T-cell (primary cell): Measurements from ENCODE around the gene TFB1M. TPM values are rescaled to one million over a fixed set of nuclear protein-coding genes. Genes with fewer than 3 reads are reported as not detected.
A peak's percentile ranks its signal among the peaks of the same experiment; 100 is the strongest.

Source experiments
- ATAC-seq, 4 experiments: fragments of 200-7000 bp in 3 of 4; fragments of 150-1000 bp in 1 of 4; cut with Tn5 transposase; replicated peaks in 1 of 4; 1 replicate in 3 of 4; 2 replicates in 1 of 4; pipeline ENCODE4 v1.10.0; 2021; ENCODE audit warnings: moderate library complexity in 3 of 4, mild to moderate bottlenecking in 2 of 4, moderate number of reproducible peaks in 1 of 4
- CTCF ChIA-PET, 2 donors: fragments of 300-600 bp; sonication (Branson Sonifier 250); formaldehyde crosslinking; loops; one replicate each; lab custom pipeline; 2022; ENCODE audit warnings: antibody characterized with exemption in 2 of 2; lab: Charles Lee
- POLR2A ChIA-PET, 2 donors: fragments of 300-600 bp; sonication (Branson Sonifier 250); formaldehyde crosslinking; loops; one replicate each; lab custom pipeline; 2022; ENCODE audit warnings: antibody characterized with exemption in 2 of 2; lab: Charles Lee
- DNase-seq, 35 experiments: peaks; one replicate each; pipeline versions ENCODE4 v3.0.0 to v3.0.0-alpha.2; 2013 to 2023
- H3K27ac ChIP-seq: one replicate; pipeline ENCODE4 v1.5.1; 2013; ENCODE audit warnings: low read length
- H3K27me3 ChIP-seq, 2 experiments: replicated peaks in 1 of 2; 1 replicate in 1 of 2; 2 replicates in 1 of 2; pipeline versions ENCODE4 v1.6.1 to v1.7.0; 2013; ENCODE audit warnings: low read length in 1 of 2, mixed read lengths in 1 of 2; ENCODE audit not compliant: control insufficient read depth in 2 of 2, insufficient read depth in 2 of 2; ENCODE audit errors: extremely low read depth in 1 of 2
- H3K36me3 ChIP-seq, 2 donors: 1 replicate in 1 of 2; 2 replicates in 1 of 2; pipeline versions ENCODE4 v1.6.1 to v1.7.0; 2013; ENCODE audit warnings: low read length in 1 of 2; ENCODE audit not compliant: control insufficient read depth in 2 of 2, insufficient read depth in 1 of 2; ENCODE audit errors: extremely low read depth in 1 of 2
- H3K4me1 ChIP-seq, 2 experiments: 1 replicate in 1 of 2; 2 replicates in 1 of 2; pipeline versions ENCODE4 v1.6.1 to v1.7.0; 2013; ENCODE audit warnings: low read length in 2 of 2, mixed read lengths in 1 of 2; ENCODE audit not compliant: insufficient read depth in 2 of 2, control insufficient read depth in 1 of 2; ENCODE audit errors: extremely low read depth in 1 of 2
- H3K4me3 ChIP-seq, 2 donors: 1 replicate in 1 of 2; 2 replicates in 1 of 2; pipeline versions ENCODE4 v1.5.1 to v1.7.0; 2013; ENCODE audit warnings: mild to moderate bottlenecking in 2 of 2, low read length in 1 of 2, moderate library complexity in 1 of 2; ENCODE audit not compliant: control insufficient read depth in 1 of 2; ENCODE audit errors: extremely low read depth in 1 of 2
- H3K9me3 ChIP-seq: 2 replicates; pipeline ENCODE4 v1.7.0; 2013
- H3K27ac Mint-ChIP-seq, 2 donors: one replicate each; pipeline ENCODE4 v1.8.0; 2020 to 2021; ENCODE audit warnings: mild to moderate bottlenecking in 2 of 2, mixed read lengths in 2 of 2
- H3K27me3 Mint-ChIP-seq, 2 donors: one replicate each; pipeline ENCODE4 v1.8.0; 2021 to 2022; ENCODE audit warnings: mixed read lengths in 2 of 2
- H3K36me3 Mint-ChIP-seq: one replicate; pipeline ENCODE4 v1.8.0; 2021; ENCODE audit warnings: mixed read lengths
- H3K4me1 Mint-ChIP-seq, 3 donors: one replicate each; pipeline ENCODE4 v1.8.0; 2020 to 2022; ENCODE audit warnings: mixed read lengths in 3 of 3, mild to moderate bottlenecking in 1 of 3
- H3K4me3 Mint-ChIP-seq, 3 donors: one replicate each; pipeline ENCODE4 v1.8.0; 2020 to 2022; ENCODE audit warnings: mild to moderate bottlenecking in 3 of 3, mixed read lengths in 3 of 3, moderate library complexity in 3 of 3
- H3K9me3 Mint-ChIP-seq, 3 donors: one replicate each; pipeline ENCODE4 v1.8.0; 2020 to 2022; ENCODE audit warnings: mixed read lengths in 3 of 3
- WGBS: methylation state at CpG from one replicate; pipeline ENCODE4 v1.1.5; 2013; ENCODE audit warnings: missing lambda C conversion rate; ENCODE audit not compliant: insufficient coverage; 5-methylcytosine and 5-hydroxymethylcytosine counted together
- total RNA-seq, 35 experiments: library from RNA in 6 of 35; stranded (reverse) in 6 of 35; fragments of 120-200 nt in 1 of 35; gene quantifications; one replicate each; pipeline versions ENCODE4 v1.2.1 to v1.2.4 and lab custom pipeline; 2013 to 2026

Gene TFB1M
- total RNA-seq, 5 donors from 2014 or later (not counting 1 experiment from before 2014, with no cell fraction given): 19.9 to 31.1 (median 26.8) TPM

DNA sequence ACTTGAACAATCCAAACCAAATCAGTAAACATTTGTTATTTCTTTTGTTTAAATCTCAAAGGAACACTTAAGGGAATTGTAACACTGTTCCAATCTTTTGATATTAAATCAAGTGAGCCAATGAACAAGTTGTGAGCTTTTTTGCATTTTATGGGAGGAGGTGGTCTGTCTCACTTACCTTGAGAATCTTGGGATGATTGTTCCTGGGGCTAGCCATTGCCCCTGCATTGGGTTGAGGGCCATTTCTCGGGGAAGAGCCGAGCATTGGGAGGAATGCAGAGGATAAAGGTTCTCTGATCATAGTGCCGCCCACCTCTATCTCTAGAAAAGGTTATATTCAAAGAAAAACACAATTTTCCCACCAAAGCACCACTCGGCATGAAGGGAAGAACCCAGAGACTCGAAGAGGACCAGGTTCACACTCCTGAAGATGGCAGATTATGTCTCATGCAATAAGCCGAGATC lies 13.8 kb upstream of the TFB1M start:
- WGBS: 83% methylated on average over 3 of the region's 6 CpGs
- no peak for DNase-seq
- H3K9me3 Mint-ChIP-seq: no peaks in the 10 kb centered on the region
- Histone ChIP-seq H3K27ac (no peak overlapping the region), H3K4me1 (peaks cover 4 to 6% of the 10 kb centered on the region in 2 experiments), H3K9me3 (no peaks in the 10 kb centered on the region), H3K36me3 (no peaks in the 10 kb centered on the region), H3K4me3 (no peak overlapping the region), H3K27me3 (peaks cover 0 to 3% of the 10 kb centered on the region in 2 experiments)
- ChIA-PET POLR2A (interaction anchor here in 1 of 2 donors (0.7 kb wide), 1 partner anchor 11 kb away, joined by 3 read pairs; no protein-coding TSS in a partner anchor), CTCF (interaction anchor here (0.5 to 2.7 kb wide), 6 partner anchors 12 to 1800 kb away, joined by 3 to 32 read pairs (median 3); partner anchors contain the start of gene TFB1M (in 1 of the 2))
- H3K27me3 Mint-ChIP-seq: no peaks in the 10 kb centered on the region
- peak overlapping the region in 1 of 2 donors; percentile 2 for H3K27ac Mint-ChIP-seq
- ATAC-seq: peak in 1 of 4 experiments; percentile 29
- no peak overlapping the region for H3K4me3 Mint-ChIP-seq
- no peaks in the 10 kb centered on the region for H3K36me3 Mint-ChIP-seq
- H3K4me1 Mint-ChIP-seq: peaks cover 15 to 23% (median 15%) of the 10 kb centered on the region in 3 donors

DNA sequence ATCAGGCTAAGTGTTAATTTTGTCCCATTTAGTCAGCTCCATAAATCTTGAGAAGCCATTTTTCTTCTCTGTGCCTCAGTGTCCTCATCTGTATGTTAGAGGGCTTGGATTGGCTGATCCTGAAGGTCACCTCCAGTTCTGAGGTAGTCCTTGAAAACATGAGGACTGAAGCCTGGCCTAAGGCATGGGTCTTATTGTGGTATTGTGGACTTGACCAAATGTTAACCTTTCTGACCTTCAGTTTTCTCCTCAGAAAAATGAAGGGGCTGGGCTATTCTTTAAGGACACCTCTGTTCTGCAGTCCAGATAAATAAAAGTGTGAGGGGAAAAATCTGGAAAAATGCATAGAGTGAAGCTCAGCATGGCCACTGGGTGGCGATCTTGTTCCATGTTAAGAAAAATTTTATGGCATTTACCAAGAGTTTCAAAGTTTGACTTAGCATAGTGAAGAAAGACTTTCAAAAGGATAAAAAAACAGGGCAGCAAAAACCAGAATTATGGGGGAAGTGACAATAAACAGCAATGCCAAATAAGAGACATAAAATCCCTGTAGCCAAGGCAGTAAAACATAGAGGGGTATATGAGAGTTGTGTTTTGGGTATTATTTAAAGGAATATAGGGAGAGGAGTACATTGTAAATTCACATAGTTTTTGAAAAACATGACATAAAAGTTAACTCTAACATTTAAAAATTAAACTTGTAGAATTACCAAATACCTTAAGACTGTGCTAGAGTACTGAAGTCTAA lies 13.2 kb upstream of the TFB1M start:
- peaks cover 0 to 3% of the 10 kb centered on the region in 2 experiments for H3K27me3 ChIP-seq
- WGBS: 0% methylated on average over 1 of the region's 1 CpG
- ChIA-PET POLR2A (interaction anchor here in 1 of 2 donors (0.7 kb wide), 1 partner anchor 12 kb away, joined by 3 read pairs; no protein-coding TSS in a partner anchor), CTCF (interaction anchor here (0.5 to 2.7 kb wide), 9 partner anchors 11 to 1800 kb away, joined by 3 to 32 read pairs (median 3); partner anchors contain the start of gene TFB1M (in 1 of the 2))
- H3K4me1 Mint-ChIP-seq: peaks cover 13 to 19% (median 14%) of the 10 kb centered on the region in 3 donors
- ATAC-seq (peak; percentile 40 to 71 (median 44)), DNase-seq (peak; percentile 12 to 82 (median 48))
- no peaks in the 10 kb centered on the region for H3K9me3 ChIP-seq
- H3K36me3 Mint-ChIP-seq: no peaks in the 10 kb centered on the region
- no peak overlapping the region for H3K27ac ChIP-seq
- H3K4me3 ChIP-seq: no peak overlapping the region
- H3K27ac Mint-ChIP-seq: peak overlapping the region in 1 of 2 donors; percentile 2
- H3K4me1 ChIP-seq: peaks cover 4 to 6% of the 10 kb centered on the region in 2 experiments
- H3K4me3 Mint-ChIP-seq: no peak overlapping the region
- H3K27me3 Mint-ChIP-seq: no peaks in the 10 kb centered on the region
- no peaks in the 10 kb centered on the region for H3K9me3 Mint-ChIP-seq
- H3K36me3 ChIP-seq: no peaks in the 10 kb centered on the region

DNA sequence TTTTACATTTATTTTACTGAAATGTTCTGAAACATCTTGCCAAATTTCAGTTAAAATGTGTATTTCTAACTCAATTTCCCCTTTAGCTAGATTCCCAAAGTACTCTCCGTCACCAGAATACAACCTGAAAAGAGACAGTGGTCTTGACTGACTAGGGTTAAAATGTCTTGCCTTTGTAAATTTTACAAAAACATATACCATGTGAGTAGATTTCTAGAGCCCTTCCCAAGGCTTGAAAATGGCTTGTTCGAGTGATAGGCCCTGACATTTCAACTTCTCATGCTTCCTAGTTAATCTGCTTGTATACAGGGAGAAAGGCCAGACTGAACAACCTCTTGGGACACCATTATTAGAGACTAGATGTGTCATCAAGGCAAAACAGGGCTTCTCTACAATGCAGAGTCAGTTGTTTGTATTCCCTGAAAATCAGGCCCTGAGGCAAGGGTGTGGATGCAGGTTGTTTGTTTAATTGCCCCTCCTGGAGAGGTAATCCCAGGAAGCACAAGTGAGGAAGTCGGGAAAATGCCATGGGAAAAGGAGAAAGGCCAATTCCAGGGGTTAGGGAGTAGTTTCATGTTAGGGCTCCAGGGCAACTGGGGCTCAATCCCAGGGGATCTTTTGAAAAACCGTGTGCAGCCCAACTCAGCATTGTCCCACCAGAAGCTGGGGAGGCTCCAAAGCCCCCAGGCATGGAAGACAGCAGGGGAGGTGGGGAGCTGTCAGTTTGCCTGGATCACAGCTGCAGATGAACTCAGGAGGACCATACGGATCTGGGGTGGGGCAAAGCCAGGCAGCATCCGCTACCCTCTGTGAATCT lies 11.6 kb upstream of the TFB1M start:
- H3K27me3 Mint-ChIP-seq: no peaks in the 10 kb centered on the region
- Histone ChIP-seq H3K27me3 (peaks cover 0 to 3% of the 10 kb centered on the region in 2 experiments), H3K9me3 (no peaks in the 10 kb centered on the region), H3K36me3 (no peaks in the 10 kb centered on the region), H3K4me1 (peaks cover 4 to 6% of the 10 kb centered on the region in 2 experiments), H3K4me3 (no peak overlapping the region), H3K27ac (no peak overlapping the region)
- no peaks in the 10 kb centered on the region for H3K36me3 Mint-ChIP-seq
- DNase-seq: no peak
- no peak for ATAC-seq
- H3K9me3 Mint-ChIP-seq: no peaks in the 10 kb centered on the region
- 72% methylated on average over 3 of the region's 6 CpGs for WGBS
- H3K4me1 Mint-ChIP-seq: peaks cover 13 to 19% (median 14%) of the 10 kb centered on the region in 3 donors
- POLR2A ChIA-PET: no interaction called here
- CTCF ChIA-PET: interaction anchor here in 1 of 2 donors (0.6 to 1.5 kb wide), 2 partner anchors 14 to 93 kb away, joined by 3 to 5 read pairs; no protein-coding TSS in a partner anchor
- H3K27ac Mint-ChIP-seq: no peak overlapping the region
- H3K4me3 Mint-ChIP-seq: no peak overlapping the region

DNA sequence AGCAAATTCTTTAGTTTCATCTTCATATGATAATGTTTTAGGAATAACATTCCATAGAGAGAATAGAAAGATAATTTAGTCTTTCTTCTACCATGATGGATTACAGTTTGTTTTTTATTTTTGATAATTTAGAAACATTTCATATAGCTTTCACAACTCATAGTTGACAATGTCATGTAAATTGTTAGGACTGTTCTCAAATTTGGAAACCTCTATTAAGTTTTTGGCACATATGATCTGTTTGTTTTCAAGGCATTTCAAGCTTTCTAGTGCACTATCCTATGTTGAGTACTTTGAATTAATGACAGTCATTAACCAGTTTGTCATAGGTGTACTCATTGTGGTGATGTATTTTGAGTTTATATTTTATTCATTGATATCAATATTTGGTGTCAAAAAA lies 10.7 kb upstream of the TFB1M start:
- Histone ChIP-seq H3K27ac (no peak overlapping the region), H3K4me1 (peaks cover 4 to 6% of the 10 kb centered on the region in 2 experiments), H3K9me3 (no peaks in the 10 kb centered on the region), H3K27me3 (peaks cover 0 to 3% of the 10 kb centered on the region in 2 experiments), H3K4me3 (no peak overlapping the region), H3K36me3 (no peaks in the 10 kb centered on the region)
- ChIA-PET CTCF (interaction anchor here in 1 of 2 donors (0.6 to 1.2 kb wide), 2 partner anchors 9 to 94 kb away, joined by 3 read pairs; no protein-coding TSS in a partner anchor), POLR2A (no interaction called here)
- Mint-ChIP-seq H3K27me3 (no peaks in the 10 kb centered on the region), H3K36me3 (no peaks in the 10 kb centered on the region), H3K4me3 (no peak overlapping the region), H3K4me1 (peaks cover 13 to 19% (median 14%) of the 10 kb centered on the region in 3 donors), H3K27ac (no peak overlapping the region), H3K9me3 (no peaks in the 10 kb centered on the region)
- ATAC-seq (no peak), DNase-seq (no peak)

DNA sequence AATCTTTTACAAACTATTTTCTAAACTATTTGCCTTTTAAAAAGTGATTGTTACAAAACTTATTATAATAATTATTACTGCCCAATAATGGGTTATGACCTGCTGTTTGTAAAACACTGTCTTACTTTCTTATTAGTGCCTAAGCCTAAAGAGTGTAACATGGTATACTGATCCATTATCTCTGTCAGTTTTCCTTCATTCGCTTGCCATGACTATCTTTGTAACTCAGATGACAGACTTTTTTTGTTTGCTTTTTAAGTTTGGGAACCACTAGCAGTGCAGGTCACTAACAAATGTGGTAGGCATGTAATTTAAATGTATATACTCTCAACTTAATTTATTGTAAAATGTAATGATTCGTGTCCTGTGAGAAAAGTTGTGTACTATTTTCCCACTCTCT lies 9.9 kb upstream of the TFB1M start:
- no CpG with 5 or more reads among the region's 2 CpGs for WGBS
- no peaks in the 10 kb centered on the region for H3K36me3 ChIP-seq
- H3K27me3 ChIP-seq: peaks cover 0 to 3% of the 10 kb centered on the region in 2 experiments
- CTCF ChIA-PET: interaction anchor here in 1 of 2 donors (1.2 kb wide), 1 partner anchor 9 kb away, joined by 3 read pairs; no protein-coding TSS in a partner anchor
- H3K9me3 ChIP-seq: no peaks in the 10 kb centered on the region
- DNase-seq: no peak
- no peaks in the 10 kb centered on the region for H3K36me3 Mint-ChIP-seq
- no peak for ATAC-seq
- no peak overlapping the region for H3K27ac ChIP-seq
- POLR2A ChIA-PET: no interaction called here
- H3K4me1 ChIP-seq: peaks cover 4 to 6% of the 10 kb centered on the region in 2 experiments
- H3K9me3 Mint-ChIP-seq: no peaks in the 10 kb centered on the region
- H3K4me1 Mint-ChIP-seq: peaks cover 13 to 17% (median 13%) of the 10 kb centered on the region in 3 donors
- H3K27ac Mint-ChIP-seq: no peak overlapping the region
- no peaks in the 10 kb centered on the region for H3K27me3 Mint-ChIP-seq
- no peak overlapping the region for H3K4me3 ChIP-seq
- no peak overlapping the region for H3K4me3 Mint-ChIP-seq
